HG03432 (cell line): ENCODE results near the gene SMIM10L1.

ENCODE experiments used
- ATAC-seq: cut with Tn5 transposase; IDR thresholded peaks from one replicate; pipeline ENCODE4 v1.9.1; 2021; ENCODE audit warnings: mild to moderate bottlenecking, moderate library complexity; ENCODE audit not compliant: unreplicated experiment

Gene SMIM10L1

GRCh38 chr12:11183011-11183410 is 12.0 kb downstream of the SMIM10L1 start:
- ATAC-seq = no peak

- no peak for ATAC-seq
Measured at GRCh38 chr12:11186837-11187236, 15.8 kb downstream of the SMIM10L1 start, which contains the start of gene TAS2R42. Gene TAS2R42 (minus strand): TSS chr12:11186937. CDS start chr12:11186937, 0 bp downstream.

- no peak for ATAC-seq
Measured at GRCh38 chr12:11202811-11203210, 31.8 kb downstream of the SMIM10L1 start.

- no peak for ATAC-seq
Measured at GRCh38 chr12:11204173-11204572, 33.2 kb downstream of the SMIM10L1 start.

- ATAC-seq = no peak
Measured at GRCh38 chr12:11209113-11209512, 38.1 kb downstream of the SMIM10L1 start.
